Raji (cell line): ENCODE data around the gene SDK1.

Source experiments
- POLR2A ChIP-seq: IDR thresholded peaks from 2 replicates; pipeline ENCODE4 v1.6.1; 2011; ENCODE audit warnings: low read depth, low read length, control low read depth; ENCODE audit not compliant: insufficient read depth

SDK1 gene

DNA sequence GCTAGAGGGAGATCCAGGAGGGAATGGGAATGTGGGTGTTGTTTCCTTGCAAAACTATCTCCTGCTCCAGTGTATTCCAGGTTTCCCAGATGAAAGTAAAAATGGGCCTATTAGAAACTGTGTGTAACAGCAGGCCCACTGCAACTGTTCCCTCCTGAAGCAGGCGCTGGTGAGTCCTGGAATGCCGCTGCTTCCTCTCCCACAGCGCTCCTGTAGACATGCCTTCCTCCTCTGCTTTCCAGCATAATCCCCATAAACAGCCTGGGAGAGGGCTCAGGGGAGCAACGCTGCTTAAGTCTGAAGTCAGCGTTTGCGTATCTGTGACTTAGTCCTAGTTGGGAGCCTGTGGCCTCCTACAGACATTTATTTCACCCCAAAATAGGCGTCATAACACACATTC lies 830.0 kb downstream of the SDK1 start:
- TF ChIP-seq POLR2A = no peak

DNA sequence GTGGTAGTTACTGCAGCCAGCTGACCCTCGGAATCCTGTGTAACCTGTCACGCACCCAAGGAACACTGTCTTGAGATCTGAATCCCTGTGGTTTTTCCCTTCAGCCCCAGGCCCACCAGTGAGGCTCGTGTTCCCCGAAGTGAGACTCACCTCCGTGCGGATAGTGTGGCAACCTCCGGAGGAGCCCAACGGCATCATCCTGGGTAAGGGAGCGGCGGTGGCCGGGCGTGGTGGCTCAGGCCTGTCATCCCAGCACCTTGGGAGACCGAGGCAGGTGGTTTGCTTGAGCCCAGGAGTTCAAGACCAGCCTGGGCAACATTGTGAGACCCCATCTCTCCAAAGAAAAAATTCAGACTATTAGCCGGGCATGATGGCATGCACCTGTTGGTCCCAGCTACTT lies 831.2 kb downstream of the SDK1 start:
- no peak for TF ChIP-seq POLR2A

DNA sequence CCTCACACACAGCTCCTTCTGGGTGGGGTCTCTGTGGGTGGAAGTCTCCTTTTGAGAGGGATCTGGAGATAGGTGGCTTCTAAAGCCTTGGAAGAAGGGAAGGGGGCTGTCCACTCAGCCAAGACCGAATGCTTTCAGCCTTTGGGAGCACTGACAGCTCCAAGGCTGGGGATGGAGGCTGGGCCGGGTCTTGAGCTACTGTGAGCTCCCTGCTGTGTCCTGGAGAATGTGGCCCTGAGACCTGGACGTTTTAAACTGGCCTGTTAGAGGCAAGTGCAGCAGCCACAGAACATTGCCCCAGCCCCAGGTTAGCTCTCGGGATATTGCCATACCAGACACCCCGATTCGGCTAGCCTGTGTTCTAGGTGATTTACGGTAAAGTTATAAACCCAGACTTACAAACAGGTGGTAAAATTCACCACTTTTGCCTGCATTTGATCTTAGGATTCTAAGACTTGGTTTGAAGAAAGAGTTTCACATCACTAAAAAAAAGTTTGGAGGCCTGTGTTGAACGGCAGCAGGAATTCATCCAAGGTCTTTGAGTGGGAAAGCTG lies 832.5 kb downstream of the SDK1 start:
- TF ChIP-seq POLR2A = no peak

DNA sequence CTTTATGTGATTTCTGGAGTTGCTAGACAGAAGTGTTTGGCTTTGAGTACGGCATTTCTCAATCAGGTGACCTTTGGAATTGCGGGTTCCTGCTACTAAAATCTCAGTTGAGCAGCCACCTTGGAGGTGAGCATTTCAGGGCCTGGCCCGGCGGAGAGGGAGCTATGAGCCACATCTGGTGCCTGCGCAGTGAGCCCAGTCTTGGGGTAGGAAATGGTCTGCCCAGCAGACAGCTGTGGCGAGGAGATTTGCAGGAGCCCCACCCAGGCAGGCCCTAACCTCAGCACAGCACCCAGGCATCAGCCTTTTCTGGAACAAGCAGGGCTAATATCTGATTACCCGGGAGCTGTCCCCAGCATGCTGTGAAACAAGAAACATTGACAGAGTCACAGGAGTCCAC lies 833.2 kb downstream of the SDK1 start:
- TF ChIP-seq POLR2A = no peak

DNA sequence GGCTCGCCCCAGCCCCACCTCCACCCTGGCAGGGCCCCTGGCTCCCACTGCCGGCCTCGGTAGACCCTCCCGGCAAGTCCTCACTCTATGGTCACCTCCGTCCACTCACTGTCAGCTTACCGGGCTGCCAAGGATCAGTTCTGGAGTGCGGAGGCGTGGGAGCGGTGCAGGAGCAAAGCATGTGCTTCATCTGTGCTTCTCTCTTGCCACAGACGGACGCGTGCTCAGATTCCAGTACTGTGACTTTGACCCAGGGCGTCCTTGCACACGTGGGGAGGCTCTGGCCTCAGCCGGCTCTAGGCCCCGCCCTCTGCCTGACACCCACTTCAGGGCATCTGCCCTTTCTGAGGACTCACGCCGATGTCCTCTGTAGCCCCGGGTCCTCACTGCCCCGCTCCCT lies 833.6 kb downstream of the SDK1 start:
- no peak for TF ChIP-seq POLR2A

DNA sequence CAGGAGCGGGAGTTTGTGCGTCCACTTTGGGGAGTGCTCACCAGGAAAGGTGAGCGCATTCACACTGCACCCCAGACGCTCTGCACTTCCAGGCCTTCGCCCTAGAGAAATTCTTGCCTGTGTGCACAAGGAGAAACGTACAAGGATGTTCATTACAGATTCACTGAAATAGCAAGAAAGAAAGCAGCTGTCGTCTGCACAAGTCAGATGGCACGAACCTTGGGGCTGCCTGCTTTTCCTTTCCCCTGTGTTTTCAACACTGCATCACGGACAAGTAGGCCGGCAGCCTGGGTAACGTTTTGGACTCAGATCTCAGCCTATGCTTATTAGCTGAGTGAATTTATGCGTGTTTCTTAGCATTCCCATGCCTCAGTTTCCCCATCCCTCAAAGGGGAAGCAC lies 834.2 kb downstream of the SDK1 start:
- TF ChIP-seq POLR2A = no peak

DNA sequence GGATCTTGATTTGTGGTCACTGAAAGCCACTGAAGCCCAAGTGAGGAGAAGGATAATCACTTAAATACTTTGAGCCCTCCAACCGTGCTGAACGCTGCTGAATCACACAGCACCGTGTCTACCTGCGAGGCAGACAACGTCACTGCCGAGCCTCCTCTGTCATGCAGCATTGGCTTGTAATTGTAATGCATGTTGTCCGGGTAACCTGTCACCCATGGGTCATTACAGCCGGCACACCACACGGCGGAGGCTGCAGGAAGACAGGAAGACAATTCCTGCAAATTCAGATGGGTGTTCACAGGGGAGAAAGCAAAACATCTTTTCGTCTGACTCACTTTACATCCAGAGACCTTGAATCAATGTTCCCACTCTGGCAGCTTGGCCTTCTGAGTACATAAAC lies 835.0 kb downstream of the SDK1 start:
- no peak for TF ChIP-seq POLR2A

DNA sequence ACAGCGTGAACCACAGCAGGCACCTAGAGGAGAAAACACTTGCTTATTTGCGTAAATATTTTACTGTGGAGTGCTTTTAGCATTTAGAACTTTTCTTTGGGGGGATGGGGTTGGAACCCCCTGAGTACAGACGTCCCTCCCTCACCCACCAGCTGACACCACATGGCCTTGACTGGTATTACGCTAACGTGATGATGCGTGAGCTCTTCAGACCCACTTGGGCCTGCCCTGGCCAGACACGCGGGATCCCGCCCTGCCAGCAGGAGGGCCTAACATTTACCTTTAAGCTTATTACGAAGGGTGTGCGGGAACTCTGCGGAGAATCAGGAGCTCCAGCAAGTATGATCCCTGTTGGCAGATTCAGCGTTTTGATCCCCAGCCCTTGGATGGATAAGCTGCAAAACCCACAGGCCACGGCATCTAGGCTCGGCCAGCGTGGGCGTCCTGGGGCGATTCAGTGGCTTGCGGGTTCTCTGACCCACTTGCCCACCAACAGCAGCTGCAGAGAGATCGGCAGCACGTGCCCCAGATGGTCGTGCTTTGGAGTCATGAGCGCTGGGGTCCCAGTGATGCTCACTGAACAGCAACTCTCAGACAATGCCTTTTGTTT lies 835.6 kb downstream of the SDK1 start:
- no peak for TF ChIP-seq POLR2A

DNA sequence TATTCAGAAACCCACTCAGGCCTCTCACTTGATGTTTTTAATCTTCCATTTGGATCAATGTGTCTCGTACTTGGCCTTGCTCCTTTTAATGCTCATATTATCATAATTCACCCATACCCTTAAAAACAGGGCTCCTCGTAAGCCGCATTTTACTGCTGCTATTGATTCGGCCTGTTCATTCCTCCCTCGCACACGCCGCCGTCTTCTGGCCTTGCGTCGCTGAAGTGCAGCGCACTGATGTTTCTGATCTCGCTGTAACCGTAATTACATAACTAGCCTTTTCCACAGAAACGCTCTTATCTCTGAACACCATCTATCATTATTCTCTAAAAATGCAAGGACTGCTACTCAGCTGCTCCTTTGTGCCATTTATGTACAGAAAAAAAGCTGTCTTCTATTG lies 836.5 kb downstream of the SDK1 start:
- TF ChIP-seq POLR2A = no peak

DNA sequence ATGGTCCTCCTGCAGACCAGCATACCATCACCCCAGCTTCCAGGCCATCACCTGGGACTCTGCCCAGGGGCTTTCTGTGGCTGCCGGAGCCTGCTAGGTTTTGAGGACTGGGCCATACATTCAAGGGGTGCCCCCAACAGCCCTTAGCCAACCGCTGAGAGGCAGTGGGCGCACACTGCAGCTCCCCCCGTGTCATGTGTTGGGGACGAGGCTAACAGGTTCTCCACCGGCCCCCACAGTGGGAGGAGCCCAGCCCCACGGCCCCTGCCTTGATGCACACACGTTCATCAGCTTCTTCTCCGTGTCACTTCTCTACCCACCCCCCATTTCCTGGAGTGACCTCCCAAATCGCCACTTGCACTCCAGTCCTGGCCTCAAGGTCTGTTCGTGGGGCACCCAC lies 837.8 kb downstream of the SDK1 start:
- no peak for TF ChIP-seq POLR2A

DNA sequence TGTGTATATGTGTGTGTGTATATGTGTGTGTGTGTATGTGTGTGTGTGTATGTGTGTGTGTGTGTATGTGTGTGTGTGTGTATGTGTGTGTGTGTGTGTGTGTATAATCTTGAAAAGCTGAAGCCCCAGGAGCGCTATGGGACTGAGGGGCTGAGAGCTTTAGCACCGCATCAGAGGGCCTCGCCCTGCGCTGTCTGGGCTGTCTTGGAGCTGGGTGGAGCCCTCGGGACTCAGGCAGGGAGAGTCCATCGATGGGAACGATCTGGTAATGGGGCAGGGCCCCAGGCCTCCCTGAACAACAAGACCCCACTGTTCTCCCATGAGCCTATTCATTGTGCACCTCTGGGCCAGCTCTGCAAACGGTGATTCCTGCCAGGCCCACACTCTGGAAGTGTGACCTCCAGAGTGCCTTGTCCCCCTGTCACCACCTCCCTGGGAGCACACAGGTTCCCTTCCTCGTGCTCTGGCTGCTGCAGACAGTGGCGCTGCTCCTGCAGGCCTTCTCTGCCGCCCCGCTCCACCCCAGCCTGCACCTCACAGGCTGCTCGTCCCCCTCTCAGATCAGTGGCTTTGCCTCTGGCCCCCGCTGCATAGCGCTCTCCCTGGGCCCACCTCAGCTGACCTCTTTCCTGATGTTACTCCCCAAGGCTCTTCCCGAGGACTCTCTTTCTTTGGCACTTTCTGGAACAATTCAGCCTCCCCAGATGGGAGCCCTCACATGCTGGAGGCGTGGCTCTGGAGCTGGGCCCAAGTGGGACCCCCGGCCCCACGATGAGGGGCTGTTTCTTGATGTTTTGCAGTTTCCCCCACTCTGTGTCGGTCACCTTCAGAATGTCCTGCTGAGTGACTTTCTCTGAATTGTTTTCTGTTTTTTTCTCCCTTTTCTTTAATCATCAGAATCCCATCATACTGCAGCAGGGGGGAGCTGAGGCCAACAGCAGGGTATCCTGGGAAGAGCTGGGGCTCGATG lies 838.9 kb downstream of the SDK1 start:
- TF ChIP-seq POLR2A = no peak

DNA sequence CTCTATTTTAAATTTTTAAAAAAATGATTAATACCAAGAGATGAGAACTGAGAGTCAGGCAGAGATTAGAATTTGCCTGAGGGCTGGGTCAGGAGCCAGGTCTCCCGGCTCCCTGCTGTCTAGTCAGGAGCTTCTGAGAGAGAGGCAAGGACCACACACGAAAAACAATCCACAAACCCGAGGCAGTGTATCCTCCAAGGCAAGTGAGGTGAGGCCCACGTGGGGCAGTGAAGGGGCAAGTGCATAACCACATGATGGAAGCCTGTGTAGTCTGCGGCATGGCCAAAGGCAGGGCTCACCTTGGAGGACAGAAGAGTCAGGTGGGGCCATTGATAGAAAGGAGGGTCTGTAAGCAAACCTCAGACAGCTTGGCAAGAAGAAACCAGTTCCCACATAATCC lies 839.9 kb downstream of the SDK1 start:
- TF ChIP-seq POLR2A = no peak

DNA sequence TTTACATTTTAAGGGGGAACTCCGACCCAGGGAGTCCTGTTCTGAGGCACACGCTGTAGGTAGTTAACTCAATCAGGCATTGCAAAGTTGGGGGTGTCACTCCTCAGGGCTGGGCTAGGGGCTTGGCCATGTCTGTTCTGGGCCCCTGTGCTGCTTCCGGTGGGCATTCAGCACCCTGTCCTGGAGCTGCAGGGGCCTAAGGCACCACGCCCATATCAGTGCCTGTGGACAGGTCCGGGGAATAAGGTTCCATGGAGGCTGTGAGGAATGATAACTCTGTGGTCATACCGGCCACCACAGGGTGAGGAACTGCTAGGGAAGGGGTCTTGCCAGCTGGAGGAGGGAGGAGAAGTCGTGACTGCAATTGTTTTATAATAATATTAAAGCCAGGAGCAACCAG lies 842.0 kb downstream of the SDK1 start:
- TF ChIP-seq POLR2A = no peak

DNA sequence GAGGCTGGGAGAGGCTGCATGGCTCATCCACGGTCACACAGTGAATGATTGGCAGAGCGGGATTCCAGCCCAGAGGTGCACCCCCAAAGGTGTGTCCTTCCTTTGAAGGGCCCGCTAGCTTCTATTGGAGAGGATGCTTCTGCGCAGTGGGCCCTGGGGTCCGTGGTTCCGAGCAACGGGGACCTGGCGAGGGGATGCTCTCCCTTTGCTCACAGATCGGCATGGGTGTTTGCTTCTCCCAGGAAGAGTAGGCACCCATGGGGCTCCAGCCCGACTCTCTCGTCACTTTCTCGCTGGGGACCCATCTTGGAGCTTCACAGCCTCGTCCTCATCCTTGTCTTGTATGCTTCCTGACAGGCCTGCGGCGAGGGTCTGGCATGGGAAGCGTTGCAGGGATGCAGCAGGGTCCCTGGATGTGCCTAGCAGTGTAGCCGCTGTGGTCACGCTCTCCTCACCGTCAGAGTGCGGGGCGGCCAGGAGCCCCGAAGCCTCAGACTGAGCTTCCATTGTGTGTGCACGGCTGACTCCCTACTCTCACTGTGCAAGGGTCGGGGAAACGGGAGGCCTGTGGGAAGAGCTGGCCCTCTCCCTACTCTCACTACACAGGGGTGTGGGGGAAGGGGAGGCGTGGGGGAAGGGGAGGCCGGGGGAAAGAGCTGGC lies 842.6 kb downstream of the SDK1 start:
- no peak for TF ChIP-seq POLR2A

DNA sequence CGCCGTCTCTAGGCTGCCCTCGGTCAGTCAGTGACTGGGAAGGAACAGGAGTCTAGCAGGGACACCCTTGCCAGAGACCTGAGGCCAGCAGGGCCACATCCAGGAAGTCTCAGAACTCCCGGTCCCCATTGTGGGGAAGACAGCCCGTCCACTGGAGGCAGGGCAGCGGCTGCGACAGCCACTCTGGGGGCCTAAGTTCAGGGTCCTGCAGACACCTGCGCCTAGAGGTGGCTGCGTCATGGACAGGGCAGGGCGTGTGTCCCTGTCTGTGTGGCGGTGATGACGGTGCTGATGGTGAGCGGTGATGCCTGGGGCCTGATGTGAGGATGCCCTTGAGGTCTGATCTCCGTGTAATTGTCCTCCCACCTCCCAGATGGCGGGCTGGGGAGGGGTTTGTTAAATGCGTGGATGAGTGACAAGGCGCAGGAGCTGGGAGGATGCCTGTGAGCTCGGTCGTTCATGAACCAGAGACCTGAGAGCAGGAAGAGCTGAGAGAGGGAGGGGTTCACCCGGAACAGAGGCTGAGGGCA lies 843.2 kb downstream of the SDK1 start:
- no peak for TF ChIP-seq POLR2A
